HFFc6 (cell line): ENCODE results near the gene ENC1. TPM values are rescaled to one million over a fixed set of nuclear protein-coding genes. Genes with fewer than 3 reads are reported as not detected.

Source experiments
- DNase-seq: peaks from one replicate; pipeline ENCODE4 v3.0.0-alpha.2; 2018
- H3K27ac Mint-ChIP-seq: 2 replicates; pipeline ENCODE4 v1.8.0; 2020; ENCODE audit warnings: mild to moderate bottlenecking, mixed read lengths
- H3K27me3 Mint-ChIP-seq: 2 replicates; pipeline ENCODE4 v1.8.0; 2021; ENCODE audit warnings: mild to moderate bottlenecking, moderate library complexity, mixed read lengths; ENCODE audit not compliant: insufficient read depth
- H3K36me3 Mint-ChIP-seq: 2 replicates; pipeline ENCODE4 v1.8.0; 2021; ENCODE audit warnings: low read depth, mixed read lengths
- H3K4me1 Mint-ChIP-seq: 2 replicates; pipeline ENCODE4 v1.8.0; 2020; ENCODE audit warnings: low read depth, mixed read lengths
- H3K4me3 Mint-ChIP-seq: 2 replicates; pipeline ENCODE4 v1.8.0; 2020; ENCODE audit warnings: mild to moderate bottlenecking, moderate library complexity, mixed read lengths
- H3K9me3 Mint-ChIP-seq: 2 replicates; pipeline ENCODE4 v1.8.0; 2020; ENCODE audit warnings: mild to moderate bottlenecking, mixed read lengths
- total RNA-seq, 6 experiments: library from RNA; stranded (reverse); fragmentation: NEBNext Ultra II Directional; extraction: Animal tissue kit (Norgen Biotek cat#: 25700); gene quantifications; 2 replicates in 1 of 6; 3 replicates in 5 of 6; pipeline ENCODE4 v1.2.3, GENCODE V29; 2021
- TF ChIP-seq, protein P1 (sequence below): fragments of 200-600 bp; sonication (generic); IDR thresholded peaks from 2 replicates; pipeline ENCODE4 v1.5.0; 2021; ENCODE audit warnings: antibody characterized with exemption, mild to moderate bottlenecking

ENC1 gene
- total RNA-seq, 6 experiments from 2014 or later: 22.6 to 56.4 (median 25.4) TPM

DNA sequence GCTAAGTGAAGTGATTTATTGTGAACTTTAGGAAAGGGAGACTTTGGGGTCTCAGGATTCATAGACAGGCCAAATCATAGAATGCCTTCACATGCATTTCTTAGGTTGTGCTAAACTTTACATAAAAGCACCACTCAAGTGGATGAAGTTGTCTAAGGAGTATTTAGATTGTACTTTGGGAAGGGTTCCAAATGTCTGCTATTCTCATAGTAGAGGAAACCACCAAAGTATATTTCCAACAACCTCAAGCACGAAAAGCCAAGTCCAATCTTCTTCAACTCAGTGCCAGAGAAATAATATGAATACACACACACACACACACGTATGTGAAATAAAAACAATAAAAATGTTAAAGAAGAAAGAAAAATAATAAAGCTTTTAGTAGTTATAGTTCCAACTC is 41.8 kb downstream of the ENC1 start:
- TF ChIP-seq, protein P1, sequence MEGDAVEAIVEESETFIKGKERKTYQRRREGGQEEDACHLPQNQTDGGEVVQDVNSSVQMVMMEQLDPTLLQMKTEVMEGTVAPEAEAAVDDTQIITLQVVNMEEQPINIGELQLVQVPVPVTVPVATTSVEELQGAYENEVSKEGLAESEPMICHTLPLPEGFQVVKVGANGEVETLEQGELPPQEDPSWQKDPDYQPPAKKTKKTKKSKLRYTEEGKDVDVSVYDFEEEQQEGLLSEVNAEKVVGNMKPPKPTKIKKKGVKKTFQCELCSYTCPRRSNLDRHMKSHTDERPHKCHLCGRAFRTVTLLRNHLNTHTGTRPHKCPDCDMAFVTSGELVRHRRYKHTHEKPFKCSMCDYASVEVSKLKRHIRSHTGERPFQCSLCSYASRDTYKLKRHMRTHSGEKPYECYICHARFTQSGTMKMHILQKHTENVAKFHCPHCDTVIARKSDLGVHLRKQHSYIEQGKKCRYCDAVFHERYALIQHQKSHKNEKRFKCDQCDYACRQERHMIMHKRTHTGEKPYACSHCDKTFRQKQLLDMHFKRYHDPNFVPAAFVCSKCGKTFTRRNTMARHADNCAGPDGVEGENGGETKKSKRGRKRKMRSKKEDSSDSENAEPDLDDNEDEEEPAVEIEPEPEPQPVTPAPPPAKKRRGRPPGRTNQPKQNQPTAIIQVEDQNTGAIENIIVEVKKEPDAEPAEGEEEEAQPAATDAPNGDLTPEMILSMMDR: no peak
- H3K4me3 Mint-ChIP-seq: no peak overlapping the region
- peaks cover 26% of the 10 kb centered on the region for H3K4me1 Mint-ChIP-seq
- H3K9me3 Mint-ChIP-seq: no peaks in the 10 kb centered on the region
- no peak for DNase-seq
- no peak overlapping the region for H3K27ac Mint-ChIP-seq
- H3K27me3 Mint-ChIP-seq: peaks cover 1% of the 10 kb centered on the region
- H3K36me3 Mint-ChIP-seq: no peaks in the 10 kb centered on the region

DNA sequence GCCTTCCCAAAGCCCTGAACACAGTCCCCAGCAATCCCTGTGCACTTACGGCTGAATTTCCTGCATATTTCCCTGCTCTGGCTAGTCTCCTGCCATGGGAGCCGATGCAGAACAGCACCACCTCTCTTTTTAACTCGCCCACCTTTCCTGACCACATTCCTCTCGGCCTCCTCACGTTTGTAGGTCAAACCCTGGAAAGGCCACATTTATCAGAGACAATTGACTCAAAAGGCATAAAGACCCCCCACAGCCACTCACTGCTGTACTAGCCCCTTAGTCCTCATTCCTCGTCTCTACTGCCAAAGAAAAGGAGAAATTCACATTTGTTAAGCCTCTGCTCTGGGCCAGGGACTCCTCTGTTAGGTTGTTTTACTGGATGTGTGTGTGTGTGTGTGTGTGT is 43.6 kb downstream of the ENC1 start:
- Mint-ChIP-seq H3K36me3 (no peaks in the 10 kb centered on the region), H3K4me3 (no peak overlapping the region), H3K4me1 (peaks cover 35% of the 10 kb centered on the region), H3K9me3 (no peaks in the 10 kb centered on the region), H3K27ac (no peak overlapping the region), H3K27me3 (peaks cover 1% of the 10 kb centered on the region)
- TF ChIP-seq, protein P1: no peak
- no peak for DNase-seq

DNA sequence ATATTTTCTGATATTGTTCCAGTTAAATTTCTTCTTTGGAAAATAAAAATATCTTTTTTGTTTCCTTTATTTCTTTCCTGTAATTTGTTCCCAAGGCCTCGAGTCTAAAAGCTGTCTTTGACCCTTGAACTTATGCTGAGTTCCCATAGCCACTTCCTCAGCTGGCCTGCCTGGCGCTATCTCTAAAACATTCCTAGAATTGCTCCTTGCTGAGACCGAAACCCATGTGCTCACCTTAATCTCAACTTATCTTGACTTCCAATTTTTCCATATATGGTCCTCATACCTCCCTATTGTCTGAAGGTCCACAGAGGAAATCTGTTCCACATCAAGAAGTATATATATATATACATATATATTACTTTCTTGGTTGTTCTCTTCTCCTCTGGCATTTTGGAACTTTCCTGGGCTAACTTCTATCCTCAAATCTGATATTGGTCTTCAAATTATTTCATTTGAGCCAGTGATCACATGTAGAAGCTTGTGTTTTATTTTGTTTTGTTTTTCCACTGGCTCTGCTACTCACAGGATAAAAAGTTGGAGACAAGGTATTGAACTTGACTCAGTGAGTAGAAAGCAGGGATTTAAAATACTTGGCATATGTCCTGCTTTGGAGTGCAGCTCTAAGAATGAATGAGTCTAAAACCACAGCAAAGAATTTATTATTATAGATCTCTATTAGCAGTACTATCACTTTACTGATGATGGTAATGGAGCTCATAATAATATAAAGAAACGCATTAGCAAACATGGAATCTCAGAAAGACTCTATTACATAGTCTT is 45.2 kb downstream of the ENC1 start:
- Mint-ChIP-seq H3K9me3 (no peaks in the 10 kb centered on the region), H3K4me3 (peak overlapping the region; percentile 48), H3K4me1 (peaks cover 40% of the 10 kb centered on the region), H3K36me3 (no peaks in the 10 kb centered on the region), H3K27me3 (peaks cover 5% of the 10 kb centered on the region; the same call in 1 of the 2 replicates), H3K27ac (peak overlapping the region; percentile 90)
- TF ChIP-seq, protein P1: no peak
- peak; percentile 39 for DNase-seq

DNA sequence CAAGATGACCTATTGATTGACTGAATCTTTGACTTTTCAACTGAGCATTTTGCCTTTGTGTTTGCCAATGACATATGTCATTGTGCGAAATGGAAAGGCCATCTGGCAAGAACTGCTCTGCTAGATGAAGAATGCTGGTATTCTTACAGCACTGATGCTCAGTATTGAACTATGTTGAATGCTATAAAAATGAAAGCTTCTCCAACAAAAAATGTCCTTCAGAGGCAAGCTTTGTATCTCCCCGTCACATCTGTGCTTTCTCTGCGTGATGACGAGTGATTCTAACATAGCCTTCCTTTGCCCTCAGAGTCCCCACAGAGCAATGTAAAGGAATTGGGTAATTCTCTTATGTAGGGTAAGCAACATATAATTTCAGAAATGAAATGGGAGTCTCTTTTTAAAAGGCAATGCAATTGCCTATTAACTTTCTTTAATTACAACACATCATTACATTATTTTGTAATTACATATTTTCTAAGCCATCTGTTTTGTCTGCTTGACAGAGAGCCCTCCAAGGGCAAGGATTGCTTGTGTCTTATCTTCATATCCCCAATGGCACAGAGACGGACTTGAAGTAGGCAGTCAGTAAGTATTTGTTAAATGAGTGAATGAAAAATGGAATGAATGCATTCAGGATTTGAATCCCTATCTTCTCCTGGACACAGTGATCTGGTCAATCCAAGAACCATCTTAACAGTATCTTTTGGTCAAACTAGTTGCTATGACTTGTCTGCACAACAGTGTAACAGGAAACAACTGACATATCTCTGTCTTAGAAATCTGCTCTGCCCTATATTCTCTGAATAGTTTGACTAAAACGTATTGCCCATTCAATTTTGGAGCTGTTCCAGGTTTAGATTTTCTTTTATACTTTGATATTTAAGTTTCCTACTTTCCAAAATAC is 46.1 kb downstream of the ENC1 start:
- DNase-seq: peak; percentile 5
- no peaks in the 10 kb centered on the region for H3K9me3 Mint-ChIP-seq
- H3K4me3 Mint-ChIP-seq: no peak overlapping the region
- TF ChIP-seq, protein P1: no peak
- H3K27ac Mint-ChIP-seq: peak overlapping the region; percentile 90
- H3K36me3 Mint-ChIP-seq: no peaks in the 10 kb centered on the region
- peaks cover 40% of the 10 kb centered on the region for H3K4me1 Mint-ChIP-seq
- peaks cover 5% of the 10 kb centered on the region; the same call in 1 of the 2 replicates for H3K27me3 Mint-ChIP-seq

DNA sequence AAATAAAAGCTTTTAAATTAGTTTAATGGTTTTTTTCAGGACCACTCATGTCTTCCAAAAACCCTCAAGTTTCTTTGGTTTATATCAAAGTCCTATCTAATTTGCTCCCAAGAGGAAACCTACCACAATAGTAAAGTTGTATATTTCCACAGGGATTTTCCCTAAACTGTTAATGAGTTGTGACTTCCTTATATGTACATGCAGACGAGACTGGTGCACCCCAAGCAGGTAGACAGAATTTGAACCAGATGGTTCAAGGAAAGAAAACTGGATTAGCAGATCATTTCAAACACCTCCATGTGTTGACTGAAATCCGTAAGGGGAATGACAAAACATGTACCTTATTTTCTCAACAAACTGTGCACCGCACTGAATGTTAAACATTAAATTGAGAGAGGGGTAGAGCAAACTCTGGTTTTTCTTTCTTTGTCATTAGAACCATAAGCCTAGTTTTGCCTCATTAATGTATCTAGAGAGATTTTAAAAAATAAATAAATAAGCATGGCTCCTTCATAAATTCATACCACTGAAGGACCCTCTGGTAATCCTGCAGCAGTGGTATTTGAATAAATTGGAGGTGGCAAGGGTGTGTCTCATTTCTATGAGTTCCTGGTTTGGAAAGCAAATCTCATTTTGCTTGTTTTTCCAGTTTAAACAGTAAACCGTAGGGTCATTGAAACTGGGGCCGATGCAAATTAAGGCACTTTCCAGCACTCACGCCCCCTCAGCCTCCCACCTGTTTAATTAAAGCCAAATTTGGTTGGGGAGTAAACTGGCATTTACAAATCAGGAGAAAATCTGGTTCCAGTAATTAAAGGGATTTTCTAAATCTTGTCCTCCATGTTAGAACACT is 51.1 kb downstream of the ENC1 start:
- no peak for DNase-seq
- Mint-ChIP-seq H3K4me3 (no peak overlapping the region), H3K27ac (no peak overlapping the region), H3K9me3 (no peaks in the 10 kb centered on the region), H3K4me1 (peaks cover 35% of the 10 kb centered on the region), H3K27me3 (peaks cover 6% of the 10 kb centered on the region; the same call in 1 of the 2 replicates), H3K36me3 (no peaks in the 10 kb centered on the region)
- TF ChIP-seq, protein P1: no peak
